Activated CD8-positive, alpha-beta T cell treated with anti-CD3 and anti-CD28 coated beads for 36 hours (primary cell): ENCODE data around the gene FBXO40. TPM values are rescaled to one million over a fixed set of nuclear protein-coding genes. Genes with fewer than 3 reads are reported as not detected.

Experiments
- ATAC-seq: fragments of 200-7000 bp; cut with Tn5 transposase; one replicate; pipeline ENCODE4 v1.10.0; 2021; ENCODE audit warnings: mild to moderate bottlenecking, moderate library complexity
- CTCF ChIA-PET: fragments of 350-600 bp; sonication (Branson Sonifier 250); formaldehyde crosslinking; loops from one replicate; lab custom pipeline; 2021; ENCODE audit warnings: antibody characterized with exemption; lab: Charles Lee
- POLR2A ChIA-PET: fragments of 350-600 bp; sonication (Branson Sonifier 250); formaldehyde crosslinking; loops from one replicate; lab custom pipeline; 2021; ENCODE audit warnings: antibody characterized with exemption; lab: Charles Lee
- DNase-seq: peaks from one replicate; pipeline ENCODE4 v3.0.0-alpha.2; 2020
- H3K27ac Mint-ChIP-seq: one replicate; pipeline ENCODE4 v1.8.0; 2021; ENCODE audit warnings: mild to moderate bottlenecking, mixed read lengths
- H3K27me3 Mint-ChIP-seq: one replicate; pipeline ENCODE4 v1.8.0; 2021; ENCODE audit warnings: mixed read lengths
- H3K36me3 Mint-ChIP-seq: one replicate; pipeline ENCODE4 v1.8.0; 2021; ENCODE audit warnings: low read depth, mixed read lengths
- H3K4me1 Mint-ChIP-seq: one replicate; pipeline ENCODE4 v1.8.0; 2021; ENCODE audit warnings: low read depth, mixed read lengths
- H3K4me3 Mint-ChIP-seq: one replicate; pipeline ENCODE4 v1.8.0; 2021; ENCODE audit warnings: mild to moderate bottlenecking, moderate library complexity, mixed read lengths
- H3K9me3 Mint-ChIP-seq: one replicate; pipeline ENCODE4 v1.8.0; 2021; ENCODE audit warnings: mixed read lengths
- intact Hi-C: fragments of 100-400 bp; cut with micrococcal nuclease; formaldehyde crosslinking; loops from one replicate; pipeline ENCODE4 v1.10.0; 2022
- total RNA-seq, 2 experiments: library from RNA; stranded (reverse); gene quantifications; one replicate each; pipeline ENCODE4 v1.2.3, GENCODE V29; 2021
- TF ChIP-seq, protein P1 (sequence below): fragments of 200-600 bp; IDR thresholded peaks from one replicate; pipeline ENCODE4 v1.8.0; 2022; ENCODE audit warnings: antibody characterized with exemption, mild to moderate bottlenecking

FBXO40 gene
- not detected for total RNA-seq

DNA sequence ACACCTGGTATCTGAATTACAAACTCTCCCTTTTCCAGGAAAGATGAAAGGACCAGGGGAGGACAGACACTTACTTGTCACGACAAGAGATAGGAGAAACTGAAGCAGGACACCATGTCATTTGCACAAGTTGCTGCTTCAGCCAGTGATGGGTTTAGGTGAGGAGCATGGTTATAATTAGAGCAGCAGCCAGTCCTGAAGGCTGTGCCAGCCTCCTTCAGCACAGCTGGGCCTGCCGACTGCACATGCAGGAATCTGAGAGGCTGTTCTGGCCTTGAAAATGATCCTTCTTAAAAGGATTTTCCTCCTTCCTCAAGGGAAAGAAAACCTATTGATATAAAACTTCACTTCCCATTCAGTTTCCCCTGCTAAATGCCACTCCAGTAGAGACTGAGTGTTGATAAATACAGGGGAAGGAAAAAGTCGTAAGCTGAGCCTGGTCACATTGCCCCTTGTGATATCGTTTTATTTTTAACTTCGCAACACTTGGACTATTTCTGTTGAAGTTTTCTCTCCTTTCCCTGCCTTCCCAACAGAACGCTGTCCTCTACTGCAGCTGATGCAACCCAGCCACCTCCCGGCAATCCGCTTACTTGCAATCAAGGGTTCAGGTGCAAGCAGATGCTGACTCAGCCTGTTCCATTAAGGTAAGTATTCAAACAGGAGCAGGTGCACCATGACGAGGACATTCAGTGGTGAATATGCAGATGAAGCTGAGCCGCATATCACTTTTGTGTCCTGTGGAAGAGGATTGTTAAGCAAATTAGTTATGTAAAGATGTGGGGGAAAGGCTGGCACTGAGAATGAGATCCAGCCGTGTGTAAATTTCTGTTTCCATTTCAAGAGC lies at the start of gene FBXO40:
TSS of gene FBXO40 (plus strand) at position 524 of the 847 bp plus-strand sequence. CDS start 27,197 bp downstream, outside the sequence.
- ATAC-seq (no peak), DNase-seq (no peak)
- Mint-ChIP-seq H3K4me3 (no peak within 1 kb of the TSS), H3K36me3 (no peaks in the 10 kb centered on the region), H3K27ac (no peak within 1 kb of the TSS), H3K27me3 (peaks cover 1% of the 10 kb centered on the region), H3K4me1 (no peaks in the 10 kb centered on the region), H3K9me3 (no peaks in the 10 kb centered on the region)
- intact Hi-C loops, result no loop called here
- ChIA-PET CTCF (no interaction called here), POLR2A (no interaction called here)
- TF ChIP-seq, protein P1, sequence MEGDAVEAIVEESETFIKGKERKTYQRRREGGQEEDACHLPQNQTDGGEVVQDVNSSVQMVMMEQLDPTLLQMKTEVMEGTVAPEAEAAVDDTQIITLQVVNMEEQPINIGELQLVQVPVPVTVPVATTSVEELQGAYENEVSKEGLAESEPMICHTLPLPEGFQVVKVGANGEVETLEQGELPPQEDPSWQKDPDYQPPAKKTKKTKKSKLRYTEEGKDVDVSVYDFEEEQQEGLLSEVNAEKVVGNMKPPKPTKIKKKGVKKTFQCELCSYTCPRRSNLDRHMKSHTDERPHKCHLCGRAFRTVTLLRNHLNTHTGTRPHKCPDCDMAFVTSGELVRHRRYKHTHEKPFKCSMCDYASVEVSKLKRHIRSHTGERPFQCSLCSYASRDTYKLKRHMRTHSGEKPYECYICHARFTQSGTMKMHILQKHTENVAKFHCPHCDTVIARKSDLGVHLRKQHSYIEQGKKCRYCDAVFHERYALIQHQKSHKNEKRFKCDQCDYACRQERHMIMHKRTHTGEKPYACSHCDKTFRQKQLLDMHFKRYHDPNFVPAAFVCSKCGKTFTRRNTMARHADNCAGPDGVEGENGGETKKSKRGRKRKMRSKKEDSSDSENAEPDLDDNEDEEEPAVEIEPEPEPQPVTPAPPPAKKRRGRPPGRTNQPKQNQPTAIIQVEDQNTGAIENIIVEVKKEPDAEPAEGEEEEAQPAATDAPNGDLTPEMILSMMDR, result no peak

DNA sequence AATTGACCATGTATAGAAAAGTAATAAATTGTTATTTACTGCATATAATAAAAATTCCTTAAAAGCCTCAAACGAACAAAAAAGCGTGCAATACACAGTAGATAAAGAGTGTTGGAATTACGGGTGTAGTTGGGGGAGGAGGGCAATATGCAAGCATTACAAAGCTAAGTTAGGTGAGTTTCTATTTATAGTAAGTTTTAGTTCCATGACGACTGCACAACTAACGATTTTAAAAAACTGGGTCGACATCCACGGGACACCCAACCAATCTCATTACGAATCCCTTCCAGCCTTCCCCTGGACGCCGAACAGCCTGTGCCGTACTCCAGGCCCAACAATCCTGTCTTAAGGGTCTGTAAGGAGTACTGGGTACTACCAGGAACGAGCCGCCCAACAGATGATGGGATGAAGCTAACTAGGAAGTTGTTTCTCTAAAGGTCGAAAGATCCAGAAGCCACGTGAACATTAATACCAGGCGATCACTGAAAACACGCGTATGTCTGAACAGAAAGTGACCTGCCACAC lies 48.1 kb upstream of the FBXO40 start:
- Mint-ChIP-seq H3K9me3 (no peaks in the 10 kb centered on the region), H3K27ac (peak overlapping the region; percentile 86), H3K4me3 (peak overlapping the region; percentile 99), H3K36me3 (peaks cover 32% of the 10 kb centered on the region), H3K27me3 (no peaks in the 10 kb centered on the region), H3K4me1 (peaks cover 7% of the 10 kb centered on the region)
- TF ChIP-seq, protein P1, result no peak
- intact Hi-C loops, result loop anchor here (5.0 kb wide), 1 partner anchor 712 kb away; no protein-coding TSS in a partner anchor
- CTCF ChIA-PET, result interaction anchor here (1.2 to 2.0 kb wide), 4 partner anchors 543 to 1483 kb away, joined by 3 to 8 read pairs (median 3); partner anchors contain the start of gene SEMA5B
- no peak for DNase-seq
- POLR2A ChIA-PET, result interaction anchor here (0.6 to 1.5 kb wide), 3 partner anchors 15 to 728 kb away, joined by 3 read pairs; partner anchors contain the start of gene HCLS1
- ATAC-seq, result peak; percentile 2

DNA sequence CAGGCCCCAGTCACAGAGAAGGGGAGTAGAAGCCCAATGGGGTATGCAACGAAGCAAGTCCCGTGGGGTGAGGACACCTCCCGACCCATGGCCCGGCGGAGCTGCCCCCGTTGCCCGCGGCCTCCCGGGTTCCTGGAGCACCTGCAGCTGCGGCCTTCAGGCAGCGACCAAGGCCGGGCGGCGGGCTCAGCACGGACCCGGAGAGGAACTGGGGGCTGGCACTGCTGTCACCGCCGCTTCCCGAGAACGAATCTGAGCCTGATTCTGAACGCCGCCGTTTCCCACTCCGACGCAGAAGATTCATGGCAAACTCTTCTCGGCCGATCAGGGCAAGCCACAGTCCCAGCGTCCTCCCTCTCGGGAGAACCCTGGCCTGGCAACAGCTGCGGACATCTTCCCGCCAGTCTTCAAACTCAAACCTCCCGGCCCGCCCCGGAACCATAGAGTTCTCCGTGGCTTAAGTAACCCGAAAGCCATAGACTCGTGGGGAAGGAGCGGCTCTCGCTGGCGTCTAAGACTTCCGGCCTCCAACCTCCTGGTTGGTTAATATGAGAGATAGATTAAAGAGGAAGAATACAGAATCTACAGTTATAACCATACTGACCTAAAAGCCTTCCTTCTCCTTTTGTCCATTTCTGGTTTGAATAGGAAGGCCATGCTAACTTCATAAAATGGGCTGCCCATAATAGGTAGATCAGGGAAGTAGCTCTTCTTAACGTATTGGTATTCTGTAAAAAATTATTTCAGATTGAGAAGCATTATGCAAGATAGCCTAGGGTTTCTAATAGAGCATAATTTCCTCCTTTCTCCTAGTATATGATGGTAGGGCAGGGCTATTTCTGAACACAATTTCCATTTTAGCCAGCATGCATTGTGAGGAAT lies 47.4 kb upstream of the FBXO40 start, which contains the start of gene POLQ:
TSS of gene POLQ (minus strand) at position 415 of the 882 bp plus-strand sequence. CDS start at position 304, 111 bp downstream.
- H3K27ac Mint-ChIP-seq, result peak within 1 kb of the TSS; percentile 89
- H3K4me1 Mint-ChIP-seq, result peaks cover 7% of the 10 kb centered on the region
- no peaks in the 10 kb centered on the region for H3K27me3 Mint-ChIP-seq
- CTCF ChIA-PET, result interaction anchor here (0.6 to 2.8 kb wide), 18 partner anchors 9 to 1482 kb away, joined by 3 to 11 read pairs (median 4); partner anchors contain the start of gene SEMA5B
- TF ChIP-seq, protein P1, result no peak
- H3K36me3 Mint-ChIP-seq, result peaks cover 30% of the 10 kb centered on the region
- H3K4me3 Mint-ChIP-seq, result peak within 1 kb of the TSS; percentile 99
- peak; percentile 95 for DNase-seq
- H3K9me3 Mint-ChIP-seq, result no peaks in the 10 kb centered on the region
- intact Hi-C loops, result loop anchor here (2.0 to 5.0 kb wide), 3 partner anchors 289 to 711 kb away; partner anchors contain the start of genes EAF2 and IQCB1
- peak; percentile 97 for ATAC-seq
- POLR2A ChIA-PET, result interaction anchor here (0.6 to 1.5 kb wide), 9 partner anchors 15 to 754 kb away, joined by 3 to 4 read pairs (median 3); partner anchors contain the start of genes EAF2, HCLS1 and IQCB1

- Mint-ChIP-seq H3K4me1 (no peaks in the 10 kb centered on the region), H3K27me3 (peaks cover 3% of the 10 kb centered on the region), H3K27ac (no peak overlapping the region), H3K4me3 (no peak overlapping the region), H3K36me3 (no peaks in the 10 kb centered on the region), H3K9me3 (no peaks in the 10 kb centered on the region)
- ATAC-seq (no peak), DNase-seq (no peak)
- POLR2A ChIA-PET, result no interaction called here
- TF ChIP-seq, protein P1, result no peak
- CTCF ChIA-PET, result no interaction called here
- intact Hi-C loops, result no loop called here
Measured at GRCh38 chr3:121552379-121552778, 40.8 kb upstream of the FBXO40 start.
